Panc1 (cell line): ENCODE results near the gene PCMT1. TPM values are rescaled to one million over a fixed set of nuclear protein-coding genes. Genes with fewer than 3 reads are reported as not detected.

Source experiments
- ATAC-seq: fragments of 200-7000 bp; cut with Tn5 transposase; 2 replicates; pipeline ENCODE4 v1.9.1; 2020; ENCODE audit warnings: mild to moderate bottlenecking, moderate library complexity
- BruUV-seq: library from RNA; stranded (reverse); fragments of 400-500 nt; replicated peaks from 2 replicates; lab custom pipeline; 2021; lab: Mats Ljungman, UMichigan
- CTCF ChIA-PET: fragments of 300-600 bp; sonication (Branson Sonifier 250); formaldehyde crosslinking; loops from one replicate; lab custom pipeline; 2022; ENCODE audit warnings: antibody characterized with exemption; lab: Charles Lee
- POLR2A ChIA-PET: fragments of 300-600 bp; sonication (Branson Sonifier 250); formaldehyde crosslinking; loops from one replicate; lab custom pipeline; 2022; ENCODE audit warnings: antibody characterized with exemption; lab: Charles Lee
- DNase-seq: peaks from one replicate; pipeline ENCODE4 v3.0.0-alpha.2; 2010; ENCODE audit warnings: low read depth, low spot score
- H3K27ac ChIP-seq: 2 replicates; pipeline ENCODE4 v1.5.1; 2011; ENCODE audit warnings: mild to moderate bottlenecking, low read length, inconsistent platforms
- H3K27me3 ChIP-seq: fragments of 200-500 bp; sonication (Bioruptor generic); 2 replicates; pipeline ENCODE4 v1.6.0; 2014; ENCODE audit warnings: low read length, inconsistent platforms; ENCODE audit not compliant: control insufficient read depth, insufficient read depth
- H3K36me3 ChIP-seq: fragments of 200-500 bp; sonication (Bioruptor generic); 2 replicates; pipeline ENCODE4 v1.5.1; 2014; ENCODE audit warnings: inconsistent platforms, mild to moderate bottlenecking, low read length, moderate library complexity; ENCODE audit not compliant: control insufficient read depth, insufficient read depth
- H3K4me1 ChIP-seq: 2 replicates; pipeline ENCODE4 v1.5.1; 2011; ENCODE audit warnings: inconsistent platforms, mild to moderate bottlenecking, low read length, moderate library complexity; ENCODE audit not compliant: control insufficient read depth, insufficient read depth
- H3K4me3 ChIP-seq, 2 experiments: 2 replicates each; pipeline ENCODE4 v1.5.1; 2011 to 2012; ENCODE audit warnings: low read depth in 2 of 2, low read length in 2 of 2, mild to moderate bottlenecking in 2 of 2, inconsistent platforms in 1 of 2, moderate library complexity in 1 of 2
- H3K9me3 ChIP-seq: fragments of 200-500 bp; sonication (Bioruptor generic); 2 replicates; pipeline ENCODE4 v1.5.1; 2014; ENCODE audit warnings: low read depth, mild to moderate bottlenecking, inconsistent platforms, low read length, moderate library complexity; ENCODE audit not compliant: control insufficient read depth, insufficient read depth
- POLR2AphosphoS5 ChIP-seq: IDR thresholded peaks from 2 replicates; pipeline ENCODE4 v1.6.1; 2012; ENCODE audit warnings: mild to moderate bottlenecking, low read depth, low read length, moderate library complexity
- SIN3A ChIP-seq: IDR thresholded peaks from 2 replicates; pipeline ENCODE4 v1.6.1; 2012; ENCODE audit warnings: low read depth, mild to moderate bottlenecking, low read length, moderate library complexity, borderline replicate concordance; ENCODE audit not compliant: insufficient read depth
- TCF7L2 ChIP-seq: IDR thresholded peaks from 2 replicates; pipeline ENCODE4 v1.6.1; 2011; ENCODE audit warnings: mild to moderate bottlenecking, low read depth, low read length, inconsistent platforms
- in situ Hi-C: cut with HindIII; loops from 2 replicates; pipeline ENCODE4 v1.10.0; 2016; ENCODE audit warnings: low sequenced_read_pairs, low pct_unique_long_range_greater_than_20kb
- intact Hi-C: fragments of 100-400 bp; cut with micrococcal nuclease; formaldehyde crosslinking; loops from one replicate; pipeline ENCODE4 v1.10.0; 2022; ENCODE audit not compliant: unreplicated experiment
- total RNA-seq: library from RNA; stranded (reverse); gene quantifications from one replicate; pipeline ENCODE4 v1.2.1, GENCODE V29; 2021; ENCODE audit not compliant: unreplicated experiment
- TF ChIP-seq, protein P1 (sequence below), 2 experiments: IDR thresholded peaks; 2 replicates each; pipeline ENCODE4 v1.6.1; 2011 to 2012; ENCODE audit warnings: low read depth in 2 of 2, control low read depth in 1 of 2, low read length in 1 of 2, mild to moderate bottlenecking in 1 of 2, moderate library complexity in 1 of 2; ENCODE audit not compliant: insufficient read depth in 1 of 2
- TF ChIP-seq, protein P2 (sequence below): fragments of 450-650 bp; IDR thresholded peaks from 2 replicates; pipeline ENCODE4 v1.5.1; 2017; ENCODE audit warnings: mild to moderate bottlenecking

PCMT1 gene
- total RNA-seq, 1 experiment from 2014 or later, result 118 TPM

DNA sequence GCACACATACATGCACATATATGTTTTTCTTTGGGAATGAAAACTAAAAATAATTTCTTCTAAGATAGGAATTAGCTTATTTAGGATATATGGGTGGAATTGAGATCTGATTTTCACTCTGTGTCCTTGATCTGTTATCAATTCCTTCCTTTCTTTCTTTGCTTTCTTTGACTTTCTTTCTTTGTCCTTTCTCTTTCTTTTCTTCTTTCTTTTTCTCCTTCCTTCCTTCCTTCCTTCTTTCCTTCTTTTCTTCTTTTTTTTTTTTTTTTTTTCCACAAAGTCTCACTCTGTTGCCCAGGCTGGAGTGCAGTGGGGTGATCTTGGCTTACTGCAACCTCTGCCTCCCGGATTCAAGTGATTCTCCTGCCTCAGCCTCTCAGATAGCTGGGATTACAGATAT, 28.1 kb downstream of the PCMT1 start:
- H3K27me3 ChIP-seq, result no peaks in the 10 kb centered on the region
- ChIA-PET CTCF (no interaction called here), POLR2A (no interaction called here)
- DNase-seq (no peak), ATAC-seq (no peak)
- intact Hi-C loops, result no loop called here
- BruUV-seq, result no TSS peak
- H3K9me3 ChIP-seq, result no peaks in the 10 kb centered on the region
- TF ChIP-seq POLR2AphosphoS5, result no peak
- TF ChIP-seq, protein P1, sequence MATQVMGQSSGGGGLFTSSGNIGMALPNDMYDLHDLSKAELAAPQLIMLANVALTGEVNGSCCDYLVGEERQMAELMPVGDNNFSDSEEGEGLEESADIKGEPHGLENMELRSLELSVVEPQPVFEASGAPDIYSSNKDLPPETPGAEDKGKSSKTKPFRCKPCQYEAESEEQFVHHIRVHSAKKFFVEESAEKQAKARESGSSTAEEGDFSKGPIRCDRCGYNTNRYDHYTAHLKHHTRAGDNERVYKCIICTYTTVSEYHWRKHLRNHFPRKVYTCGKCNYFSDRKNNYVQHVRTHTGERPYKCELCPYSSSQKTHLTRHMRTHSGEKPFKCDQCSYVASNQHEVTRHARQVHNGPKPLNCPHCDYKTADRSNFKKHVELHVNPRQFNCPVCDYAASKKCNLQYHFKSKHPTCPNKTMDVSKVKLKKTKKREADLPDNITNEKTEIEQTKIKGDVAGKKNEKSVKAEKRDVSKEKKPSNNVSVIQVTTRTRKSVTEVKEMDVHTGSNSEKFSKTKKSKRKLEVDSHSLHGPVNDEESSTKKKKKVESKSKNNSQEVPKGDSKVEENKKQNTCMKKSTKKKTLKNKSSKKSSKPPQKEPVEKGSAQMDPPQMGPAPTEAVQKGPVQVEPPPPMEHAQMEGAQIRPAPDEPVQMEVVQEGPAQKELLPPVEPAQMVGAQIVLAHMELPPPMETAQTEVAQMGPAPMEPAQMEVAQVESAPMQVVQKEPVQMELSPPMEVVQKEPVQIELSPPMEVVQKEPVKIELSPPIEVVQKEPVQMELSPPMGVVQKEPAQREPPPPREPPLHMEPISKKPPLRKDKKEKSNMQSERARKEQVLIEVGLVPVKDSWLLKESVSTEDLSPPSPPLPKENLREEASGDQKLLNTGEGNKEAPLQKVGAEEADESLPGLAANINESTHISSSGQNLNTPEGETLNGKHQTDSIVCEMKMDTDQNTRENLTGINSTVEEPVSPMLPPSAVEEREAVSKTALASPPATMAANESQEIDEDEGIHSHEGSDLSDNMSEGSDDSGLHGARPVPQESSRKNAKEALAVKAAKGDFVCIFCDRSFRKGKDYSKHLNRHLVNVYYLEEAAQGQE (IDR thresholded peaks at IDR 0.05; ENCODE audit: insufficient read depth in 1 of 2, low read depth in 2 of 2, low read length in 1 of 2), result no peak
- TF ChIP-seq TCF7L2, result no peak
- no peak for TF ChIP-seq SIN3A
- TF ChIP-seq, protein P2, sequence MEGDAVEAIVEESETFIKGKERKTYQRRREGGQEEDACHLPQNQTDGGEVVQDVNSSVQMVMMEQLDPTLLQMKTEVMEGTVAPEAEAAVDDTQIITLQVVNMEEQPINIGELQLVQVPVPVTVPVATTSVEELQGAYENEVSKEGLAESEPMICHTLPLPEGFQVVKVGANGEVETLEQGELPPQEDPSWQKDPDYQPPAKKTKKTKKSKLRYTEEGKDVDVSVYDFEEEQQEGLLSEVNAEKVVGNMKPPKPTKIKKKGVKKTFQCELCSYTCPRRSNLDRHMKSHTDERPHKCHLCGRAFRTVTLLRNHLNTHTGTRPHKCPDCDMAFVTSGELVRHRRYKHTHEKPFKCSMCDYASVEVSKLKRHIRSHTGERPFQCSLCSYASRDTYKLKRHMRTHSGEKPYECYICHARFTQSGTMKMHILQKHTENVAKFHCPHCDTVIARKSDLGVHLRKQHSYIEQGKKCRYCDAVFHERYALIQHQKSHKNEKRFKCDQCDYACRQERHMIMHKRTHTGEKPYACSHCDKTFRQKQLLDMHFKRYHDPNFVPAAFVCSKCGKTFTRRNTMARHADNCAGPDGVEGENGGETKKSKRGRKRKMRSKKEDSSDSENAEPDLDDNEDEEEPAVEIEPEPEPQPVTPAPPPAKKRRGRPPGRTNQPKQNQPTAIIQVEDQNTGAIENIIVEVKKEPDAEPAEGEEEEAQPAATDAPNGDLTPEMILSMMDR, result no peak
- no peak overlapping the region for H3K27ac ChIP-seq
- in situ Hi-C loops, result no loop called here
- no peak overlapping the region for H3K4me3 ChIP-seq
- 0 out of 2 replicates have a peak, but pooled peaks cover 2% of the 10 kb centered on the region for H3K36me3 ChIP-seq
- no peaks in the 10 kb centered on the region for H3K4me1 ChIP-seq

DNA sequence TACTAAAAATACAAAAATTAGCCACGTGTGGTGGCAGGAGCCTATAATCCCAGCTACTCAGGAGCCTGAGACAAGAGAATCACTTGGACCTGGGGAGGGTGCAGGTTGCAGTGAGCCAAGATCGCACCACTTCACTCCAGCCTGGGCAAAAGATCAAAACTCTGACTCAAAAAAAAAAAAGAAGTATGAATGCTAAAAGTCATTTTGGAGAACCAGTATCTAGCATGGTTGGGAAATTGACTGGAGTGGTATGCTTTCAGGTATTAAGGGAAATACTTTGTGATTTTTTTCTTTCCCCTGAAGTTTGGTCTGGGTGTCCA, 30.1 kb downstream of the PCMT1 start:
- Histone ChIP-seq H3K27ac (no peak overlapping the region), H3K4me1 (no peaks in the 10 kb centered on the region), H3K9me3 (no peaks in the 10 kb centered on the region), H3K4me3 (no peak overlapping the region), H3K36me3 (peaks cover 5% of the 10 kb centered on the region; the same call in 1 of the 2 replicates), H3K27me3 (no peaks in the 10 kb centered on the region)
- no TSS peak for BruUV-seq
- TF ChIP-seq, protein P1 (IDR thresholded peaks at IDR 0.05; ENCODE audit: insufficient read depth in 1 of 2, low read depth in 2 of 2, low read length in 1 of 2), result no peak
- no peak for TF ChIP-seq SIN3A
- TF ChIP-seq, protein P2, result no peak
- TF ChIP-seq POLR2AphosphoS5, result no peak
- intact Hi-C loops (no loop called here), in situ Hi-C loops (no loop called here)
- DNase-seq (no peak), ATAC-seq (no peak)
- ChIA-PET CTCF (no interaction called here), POLR2A (interaction anchor here (0.6 kb wide), 1 partner anchor 27 kb away, joined by 6 read pairs; no protein-coding TSS in a partner anchor)
